SHP77 treated with DMSO at 0.1 percent for 48 hours (cell line): ENCODE measurements around the gene TSPAN5.

Experiments used
- DNase-seq: peaks from one replicate; lab custom pipeline; 2025; lab: John Stamatoyannopoulos, UW

TSPAN5 gene

GRCh38 chr4:98617358-98618047 is 40.9 kb downstream of the TSPAN5 start:
- DNase-seq, result no peak

- no peak for DNase-seq
These were observed 42.4 kb downstream of the TSPAN5 start for GRCh38 chr4:98615991-98616390.

DNA sequence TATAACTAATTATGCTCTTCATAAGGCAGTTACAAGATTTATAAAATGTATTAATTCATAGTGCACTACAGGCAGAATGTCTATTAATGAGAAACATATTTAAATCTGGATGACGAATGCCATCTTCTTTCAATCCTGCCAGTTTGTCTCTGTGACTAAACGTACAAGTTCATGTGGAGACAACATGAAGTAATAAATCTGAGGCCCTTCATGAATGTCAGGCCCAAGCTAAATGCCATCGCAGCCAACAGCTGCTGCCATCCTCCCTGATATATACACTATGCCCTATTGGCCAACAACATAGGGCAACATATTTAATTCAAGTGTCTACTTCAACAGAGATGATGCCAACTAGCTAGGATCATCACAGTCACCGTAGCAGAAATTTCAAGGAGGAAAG is 43.7 kb downstream of the TSPAN5 start:
- DNase-seq, result no peak

GRCh38 chr4:98614094-98614493 is 44.3 kb downstream of the TSPAN5 start:
- no peak for DNase-seq

- no peak for DNase-seq
These were observed 44.8 kb downstream of the TSPAN5 start for GRCh38 chr4:98613453-98614075.

DNA sequence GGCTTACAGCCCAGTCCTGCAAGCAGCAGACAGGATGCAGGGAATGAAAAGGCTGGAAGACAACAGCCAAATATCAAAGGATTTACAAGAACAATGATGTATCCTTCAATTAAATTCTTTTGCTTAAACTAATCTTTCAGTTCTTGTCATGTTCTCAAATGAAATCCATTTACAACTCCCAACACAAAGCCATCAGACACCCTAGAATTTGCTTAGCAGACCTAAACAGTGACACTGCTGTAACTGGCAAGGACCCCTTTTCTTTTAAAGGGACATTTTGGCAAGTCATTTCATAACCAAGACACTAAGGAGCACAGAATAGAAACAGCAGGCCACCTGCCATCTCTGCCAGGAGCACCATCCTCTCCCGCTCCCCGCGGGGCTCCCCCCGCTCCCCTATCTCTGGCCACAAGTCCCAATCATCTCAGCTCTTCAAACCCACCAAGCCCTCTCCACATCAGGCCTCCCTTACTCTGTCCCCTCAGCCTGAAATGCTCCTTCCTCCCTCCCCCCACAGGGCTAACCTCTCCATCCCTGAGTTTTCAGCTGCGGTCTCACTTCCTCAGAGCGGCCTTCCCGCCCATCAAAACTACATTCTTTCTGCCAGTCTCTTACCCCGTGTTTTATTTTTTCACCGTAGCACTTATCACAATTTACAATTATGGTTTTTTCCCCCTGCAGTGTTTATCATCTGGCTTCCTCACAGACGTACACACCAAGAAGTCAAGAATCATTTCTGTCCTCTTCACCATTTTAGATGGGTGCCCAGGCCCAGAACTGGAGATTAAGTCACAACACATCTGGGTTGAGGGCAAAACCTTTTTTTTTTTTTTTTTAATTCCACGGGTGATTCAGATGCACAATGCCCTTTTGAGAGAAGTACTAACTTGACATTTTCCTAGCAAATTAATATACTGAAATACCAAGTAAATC is 45.8 kb downstream of the TSPAN5 start:
- no peak for DNase-seq

DNA sequence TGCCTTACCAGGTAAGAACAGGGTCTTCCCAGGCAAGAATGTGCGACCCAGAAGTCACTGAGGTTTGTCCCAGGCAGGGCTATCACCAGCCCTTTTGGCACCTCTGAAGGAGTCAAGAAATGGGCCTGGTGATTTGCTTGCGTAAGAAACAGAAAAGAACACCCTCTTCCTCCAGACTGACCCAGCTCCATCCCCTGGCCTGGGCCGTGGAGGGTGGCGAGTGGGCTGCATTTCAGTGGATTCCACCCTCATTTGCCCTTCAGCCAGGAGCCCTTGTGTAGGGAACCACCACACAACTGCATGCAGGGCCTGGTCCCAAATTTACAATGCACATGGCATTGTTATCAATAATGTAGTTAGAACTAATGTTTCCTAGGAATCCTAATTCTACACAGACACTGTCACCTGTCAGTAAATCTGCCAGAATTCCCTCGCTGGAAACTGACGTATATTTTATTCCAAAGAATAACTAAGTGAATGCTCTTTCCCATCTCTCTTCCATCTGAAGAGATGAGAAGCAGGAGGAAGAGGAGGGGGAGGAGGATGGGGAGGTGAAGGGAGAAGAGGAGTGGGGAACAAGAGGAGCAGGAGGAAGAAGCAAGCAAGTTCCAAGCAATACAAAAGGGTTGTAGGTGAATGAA is 46.6 kb downstream of the TSPAN5 start:
- no peak for DNase-seq

- no peak for DNase-seq
These were observed 47.3 kb downstream of the TSPAN5 start for GRCh38 chr4:98610926-98611676.

DNA sequence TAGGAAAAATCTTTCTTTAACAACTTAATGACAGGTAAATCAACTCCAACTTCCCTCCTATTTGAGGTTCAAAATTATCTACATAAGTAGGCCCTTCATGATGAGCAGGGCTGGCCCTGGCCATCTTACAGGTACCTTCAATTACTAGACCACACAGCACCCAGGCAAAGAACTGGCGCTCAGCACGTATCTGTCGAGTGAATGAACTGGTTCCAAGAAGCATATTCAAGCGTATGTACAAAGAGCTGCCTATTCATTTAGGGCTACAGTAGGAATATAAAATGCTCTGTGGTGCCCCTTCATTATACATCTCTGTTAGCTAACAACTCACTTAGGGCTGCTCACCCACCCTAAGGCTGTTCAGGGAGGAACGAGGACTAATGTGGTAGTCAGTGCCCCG is 48.0 kb downstream of the TSPAN5 start:
- no peak for DNase-seq

- no peak for DNase-seq
These were observed 48.5 kb downstream of the TSPAN5 start for GRCh38 chr4:98609934-98610333.

GRCh38 chr4:98608356-98608755 is 50.1 kb downstream of the TSPAN5 start:
- DNase-seq, result no peak

GRCh38 chr4:98606894-98607293 is 51.5 kb downstream of the TSPAN5 start:
- DNase-seq, result no peak

DNA sequence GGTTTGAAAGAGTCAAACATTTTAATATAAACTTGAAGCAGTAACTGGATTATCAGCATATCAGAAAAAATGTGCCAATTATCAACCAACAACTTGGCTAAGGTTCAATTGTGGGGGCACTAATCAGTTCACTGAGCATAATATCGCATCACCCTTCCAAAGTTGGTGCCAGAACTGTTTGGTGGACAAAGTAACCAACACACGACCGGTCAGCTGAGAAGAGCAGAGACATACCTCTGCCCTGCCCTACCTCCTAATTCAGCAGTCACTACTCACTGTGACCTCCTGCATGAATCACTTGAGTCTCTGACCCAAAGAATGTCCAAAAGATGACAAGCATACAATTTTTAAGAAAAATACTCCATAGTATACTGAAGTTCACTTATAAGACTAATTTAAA is 53.2 kb downstream of the TSPAN5 start:
- DNase-seq, result no peak

- DNase-seq, result no peak
These were observed 53.7 kb downstream of the TSPAN5 start for GRCh38 chr4:98604723-98605122.

DNA sequence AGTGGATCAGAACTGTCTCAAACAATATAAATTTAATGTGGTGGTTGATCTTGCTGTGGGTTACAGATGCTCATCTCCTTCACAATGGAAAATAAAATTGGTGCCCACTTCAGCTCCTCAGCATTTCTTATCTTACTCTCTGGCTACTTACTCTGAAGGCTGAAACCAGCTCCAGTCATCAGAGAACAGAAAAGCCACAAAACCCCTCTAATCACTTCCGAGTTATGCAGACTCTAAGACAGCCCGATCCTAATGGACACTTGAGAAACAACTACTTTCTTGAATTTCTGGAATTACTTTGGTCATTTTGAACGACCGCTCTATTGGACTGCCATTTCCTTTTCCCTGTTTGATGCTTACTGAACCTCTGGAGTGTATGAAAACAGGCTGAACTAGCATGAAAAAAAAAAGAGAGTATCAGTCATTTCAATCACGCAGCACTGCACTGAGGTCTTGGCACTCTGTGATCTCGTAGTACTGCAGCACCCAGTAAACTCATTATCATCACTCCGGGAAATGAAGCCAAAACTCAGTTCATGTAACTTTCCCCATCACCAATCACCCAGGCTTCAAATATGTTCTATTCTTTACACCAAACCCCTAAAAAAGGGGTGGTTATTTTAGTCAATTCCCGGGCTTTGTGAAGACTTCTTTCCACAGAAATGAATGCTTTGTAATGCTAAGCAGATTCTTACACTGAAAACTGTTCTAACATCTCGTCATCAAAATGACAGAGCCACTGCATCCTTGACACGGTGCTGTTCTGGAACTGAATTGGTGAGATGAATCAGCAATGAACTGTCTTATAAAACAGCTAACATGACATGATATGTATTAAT is 54.5 kb downstream of the TSPAN5 start:
- DNase-seq, result no peak

DNA sequence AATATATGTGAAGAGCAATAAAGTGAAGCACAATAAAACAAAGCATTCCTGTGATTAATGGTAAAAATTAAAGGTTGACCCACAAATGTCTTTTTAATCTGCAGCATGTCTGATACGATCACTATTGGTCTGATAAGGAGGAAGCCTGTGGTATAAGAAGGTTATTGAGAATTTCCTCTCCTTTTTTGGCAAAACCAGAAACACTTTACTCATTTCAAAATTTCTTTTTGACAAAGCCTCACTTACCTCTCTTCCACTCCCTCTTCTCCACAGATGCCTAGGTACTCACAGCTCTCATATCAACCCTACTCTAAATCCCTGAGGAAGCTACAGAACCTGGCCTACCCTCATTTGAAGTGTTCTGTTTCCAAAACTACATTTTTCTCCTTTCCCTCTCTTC is 56.1 kb downstream of the TSPAN5 start:
- DNase-seq, result no peak

DNA sequence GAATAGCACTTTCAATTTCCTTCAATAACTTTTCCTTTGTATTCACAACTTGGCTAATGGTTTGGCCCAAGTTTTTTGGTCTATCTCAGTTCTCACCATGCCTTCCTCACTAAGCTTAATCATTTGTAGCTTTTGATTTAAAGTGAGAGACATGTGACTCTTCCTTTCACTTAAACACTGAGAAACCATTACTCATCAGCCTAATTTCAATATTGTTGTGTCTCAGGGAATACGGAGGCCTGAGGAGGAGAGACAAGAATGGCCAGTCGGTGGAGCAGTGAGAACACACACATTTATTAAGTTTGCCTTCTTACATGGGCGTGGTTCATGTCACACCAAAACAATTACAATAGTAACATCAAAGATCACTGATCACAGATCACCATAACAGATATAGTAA is 56.7 kb downstream of the TSPAN5 start:
- no peak for DNase-seq

DNA sequence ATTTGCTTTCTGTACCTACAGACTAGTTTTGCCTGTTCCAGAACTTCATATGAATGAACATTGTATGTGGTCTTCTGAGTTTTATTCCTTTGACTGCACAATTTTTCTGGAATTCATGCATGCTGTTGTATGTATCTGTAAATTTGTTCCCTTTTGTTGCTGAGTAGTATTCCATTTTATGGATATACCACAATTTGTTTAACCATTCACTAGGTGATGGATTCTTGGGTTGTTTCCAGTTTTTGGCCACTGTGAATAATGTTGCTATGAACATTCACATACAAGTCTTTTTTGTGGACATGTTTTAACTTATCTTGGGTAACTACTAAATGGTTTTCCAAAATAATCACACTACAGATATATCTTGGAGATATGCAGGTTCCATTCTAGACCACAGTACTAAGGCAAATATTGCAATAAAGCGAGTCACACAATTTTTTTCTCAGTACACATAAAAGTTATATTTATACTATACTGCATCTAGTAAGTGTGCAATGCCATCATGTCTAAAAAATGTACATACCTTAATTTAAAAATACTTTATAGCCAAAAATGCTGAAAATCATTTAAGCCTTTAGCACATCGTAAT is 58.7 kb downstream of the TSPAN5 start:
- no peak for DNase-seq

DNA sequence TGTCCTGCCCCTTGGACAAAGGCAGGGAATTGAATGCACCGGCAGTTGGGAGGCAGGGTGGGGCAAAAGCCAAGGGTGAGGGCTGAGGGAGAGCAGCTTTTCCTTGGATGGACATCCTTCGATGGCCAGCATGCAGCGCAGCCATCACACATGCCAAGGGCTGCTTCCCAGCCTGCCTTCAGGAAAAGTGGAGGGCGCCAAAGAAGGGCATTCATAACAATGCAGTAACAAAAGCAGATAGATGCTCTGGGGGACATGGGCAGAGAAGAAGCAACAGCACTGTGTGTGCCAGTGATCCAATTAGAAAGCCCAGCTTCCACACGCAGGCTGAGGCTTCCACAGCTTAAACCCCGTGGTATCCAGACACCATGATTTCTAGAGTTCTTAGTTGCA is 71.5 kb downstream of the TSPAN5 start:
- no peak for DNase-seq

- no peak for DNase-seq
These were observed 72.0 kb downstream of the TSPAN5 start for GRCh38 chr4:98586291-98586961.
